T-helper 2 cell treated with Interferon-gamma antibody and Interleukin-4, amounts not matched to agents 100 ng/mL and 5 ng/mL, for 36 hours (primary cell): ENCODE data around the gene SCP2D1. TPM values are rescaled to one million over a fixed set of nuclear protein-coding genes. Genes with fewer than 3 reads are reported as not detected.
"Not testable (repeated sequence)": the region's sequence is repeated elsewhere in the genome, so short reads cannot be mapped to it uniquely, and the experiment has no call there.

ENCODE experiments used
- intact Hi-C: fragments of 100-400 bp; cut with micrococcal nuclease; formaldehyde crosslinking; loops from one replicate; pipeline ENCODE4 v1.15.1; 2023
- total RNA-seq: library from RNA; stranded (reverse); gene quantifications from 2 replicates; pipeline ENCODE4 v1.2.3, GENCODE V29; 2022

The SCP2D1 gene
- not detected in 2 replicates for total RNA-seq

DNA sequence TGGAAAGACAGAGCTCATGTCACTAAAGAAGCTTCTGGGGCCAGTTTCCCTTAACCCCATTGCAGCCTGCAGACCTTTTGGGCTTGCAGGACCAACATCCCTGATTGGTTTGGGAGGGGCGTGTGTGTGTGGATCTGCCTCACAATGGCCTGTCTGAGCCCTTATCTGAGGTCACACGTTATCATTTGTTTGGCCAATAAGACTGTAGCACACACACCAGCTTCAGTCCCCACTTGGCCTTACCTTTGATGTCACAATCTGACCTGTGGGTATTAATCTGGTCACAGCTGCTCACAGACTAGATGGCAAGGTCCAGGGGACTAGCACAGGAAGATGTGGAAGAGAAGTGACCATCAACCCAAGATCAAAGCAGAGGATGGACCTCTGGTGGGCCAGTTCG is at the start of gene SCP2D1:
Gene SCP2D1 (plus strand): TSS at position 301 of the 400 bp plus-strand sequence. CDS start 33 bp downstream, at position 334.
- intact Hi-C loops = no loop called here

DNA sequence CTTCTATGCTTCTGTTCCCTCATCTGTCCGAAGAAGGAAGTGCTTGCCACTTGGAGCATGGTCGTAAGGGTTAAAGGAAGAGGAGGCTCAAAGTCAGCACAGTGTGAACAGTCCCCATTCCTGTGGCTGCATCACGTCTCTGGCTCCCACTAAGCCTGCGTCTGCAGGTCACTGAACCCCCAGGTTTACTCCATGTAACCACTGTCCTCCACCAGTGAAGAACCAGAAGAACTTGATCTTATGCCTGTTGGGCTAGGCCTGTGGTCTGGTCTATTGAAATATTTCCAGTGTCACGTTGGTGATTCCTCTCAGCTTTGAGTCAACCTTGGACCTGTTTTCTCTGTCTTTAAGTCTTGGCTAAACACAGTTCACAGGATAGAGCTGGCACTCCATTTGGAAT is 45.9 kb upstream of the SCP2D1 start:
- intact Hi-C loops = no loop called here

DNA sequence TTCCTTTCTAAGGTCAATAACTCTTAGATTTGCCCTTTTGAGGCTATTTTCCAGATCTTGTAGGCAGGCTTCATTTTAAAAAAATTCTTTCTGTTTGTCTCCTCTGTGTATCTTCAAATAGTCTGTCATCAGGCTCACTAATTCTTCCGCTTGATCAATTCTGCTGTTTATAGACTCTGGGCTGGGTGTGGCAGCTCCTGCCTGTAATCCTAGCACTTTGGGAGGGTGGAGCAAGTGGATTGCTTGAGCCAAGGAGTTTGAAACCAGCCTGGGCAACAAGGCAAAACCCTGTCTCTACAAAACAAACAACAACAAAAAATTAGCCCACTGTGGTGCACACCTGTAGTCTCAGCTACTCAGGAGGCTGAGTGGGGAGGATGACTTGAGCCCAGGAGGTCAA is 40.0 kb upstream of the SCP2D1 start:
- intact Hi-C loops = no loop called here

DNA sequence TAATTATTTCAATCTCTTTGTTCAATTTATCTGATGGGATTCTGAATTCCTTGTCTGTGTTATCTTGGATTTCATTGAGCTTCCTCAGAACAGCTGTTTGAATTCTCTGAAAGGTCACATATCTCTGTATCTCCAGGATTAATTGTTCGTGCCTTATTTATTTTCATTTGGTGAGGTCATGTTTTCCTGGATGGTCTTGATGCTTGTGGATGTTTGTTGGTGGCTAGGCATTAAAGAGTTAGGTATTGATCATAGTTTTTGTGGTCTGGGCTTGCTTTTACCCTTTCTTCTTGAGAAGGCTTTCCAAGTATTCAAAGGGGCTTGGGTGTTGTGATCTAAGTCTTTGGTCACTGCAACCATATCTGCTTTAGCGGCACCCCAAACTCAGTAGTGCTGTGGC is 39.4 kb upstream of the SCP2D1 start:
- intact Hi-C loops = no loop called here

DNA sequence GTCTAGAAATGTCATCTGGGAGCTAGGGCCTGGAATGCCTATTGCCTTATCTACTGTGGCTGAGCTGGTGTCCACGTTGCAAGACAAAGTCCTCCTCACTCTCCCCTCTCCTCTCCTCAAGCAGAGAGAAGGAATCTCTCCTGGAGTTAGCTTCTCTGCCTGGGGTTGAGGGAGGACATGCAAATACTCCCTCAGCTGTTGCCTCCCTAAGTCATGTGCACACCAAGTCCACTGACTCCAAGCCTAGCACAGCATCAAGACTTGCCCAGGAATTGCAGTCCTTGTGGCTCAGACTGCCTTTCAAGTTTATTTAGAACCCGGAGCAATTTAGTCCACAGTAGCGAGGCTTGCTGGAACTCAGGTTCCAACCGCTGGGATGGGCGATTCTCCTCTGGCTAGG is 38.0 kb upstream of the SCP2D1 start:
- intact Hi-C loops = no loop called here

DNA sequence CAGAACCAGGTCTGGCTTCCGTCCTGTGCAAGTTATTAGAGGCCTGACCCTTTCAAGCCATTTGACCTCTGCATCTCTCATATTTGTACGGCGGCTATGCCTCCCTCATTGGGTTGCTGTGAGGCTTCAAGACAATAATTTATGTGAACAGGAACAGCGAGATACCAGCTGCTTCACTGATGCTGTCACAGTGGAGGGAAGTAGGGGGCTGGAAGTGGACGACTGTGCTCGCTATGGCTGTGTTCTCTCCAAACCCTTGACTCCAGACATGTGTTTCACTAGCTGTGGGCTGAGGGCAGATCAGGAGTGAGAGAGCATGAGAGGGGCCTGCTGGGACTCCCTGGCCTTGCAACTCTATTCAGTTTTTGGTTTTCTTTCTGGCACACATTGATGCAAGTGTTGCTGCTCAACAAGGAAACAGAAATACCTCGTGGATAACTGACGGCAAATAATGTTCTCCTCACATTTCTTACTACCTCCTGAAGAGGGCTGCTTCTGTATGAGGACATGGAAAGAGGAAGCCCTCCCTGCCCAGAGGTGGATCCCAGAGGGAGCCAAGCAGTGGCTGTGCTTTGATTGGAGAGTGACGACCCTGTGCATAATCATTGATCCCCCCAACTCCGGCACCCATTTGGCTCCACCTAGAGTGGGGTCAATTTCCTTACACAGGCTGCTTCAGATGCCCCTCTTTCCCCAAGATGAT is 34.7 kb upstream of the SCP2D1 start:
- intact Hi-C loops = no loop called here

DNA sequence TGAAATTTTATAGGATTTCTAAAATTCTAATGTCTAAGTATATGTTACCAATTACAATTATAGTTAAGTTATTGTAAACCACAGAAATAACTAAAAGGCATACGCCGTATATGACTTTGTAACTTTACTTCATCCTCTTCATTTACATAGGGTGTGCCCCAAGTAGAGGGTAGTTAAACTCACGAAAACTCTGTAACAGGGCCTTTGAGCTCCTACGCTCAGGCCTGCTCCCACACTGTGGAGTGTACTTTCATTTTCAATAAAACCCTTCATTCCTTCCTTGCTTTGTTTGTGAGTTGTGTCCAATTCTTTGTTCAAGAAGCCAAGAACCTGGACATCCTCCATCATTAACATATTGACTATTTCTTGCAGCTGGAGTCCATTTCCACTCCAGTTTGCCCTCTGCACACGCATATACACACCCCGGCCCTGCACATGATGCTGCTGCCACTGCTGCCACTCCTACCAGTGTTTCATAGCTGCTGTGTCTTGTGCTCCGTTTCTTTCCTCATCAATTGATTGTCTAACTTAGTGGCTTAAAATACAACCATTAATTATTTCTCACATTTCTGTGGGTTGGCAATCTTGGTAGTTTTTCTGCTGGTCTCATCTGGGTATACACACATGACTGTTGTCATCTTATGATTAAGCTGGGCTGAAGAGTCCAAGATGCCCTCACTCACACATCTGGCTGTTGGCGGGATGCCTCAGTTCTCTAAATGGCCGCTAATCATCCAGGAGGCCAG is 33.0 kb upstream of the SCP2D1 start:
- intact Hi-C loops = no loop called here

DNA sequence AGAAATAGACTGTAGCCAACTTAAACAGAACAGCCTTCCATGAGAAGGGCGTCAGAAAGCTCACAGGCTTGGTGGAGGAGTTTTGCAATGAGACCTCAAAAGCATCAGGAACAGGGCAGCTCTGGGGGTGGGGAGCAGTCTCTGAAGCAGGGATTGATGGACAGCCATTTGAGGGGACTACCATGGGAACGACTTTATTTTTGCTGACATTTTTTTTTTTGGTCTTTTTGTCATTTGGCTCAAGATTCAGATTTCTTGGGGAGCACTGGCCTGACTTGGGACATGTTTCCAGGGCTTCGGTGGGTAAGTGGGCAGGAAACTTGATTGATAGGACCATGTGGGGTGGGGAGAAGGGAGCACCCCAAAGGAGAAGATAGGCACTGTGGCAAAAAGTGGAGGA is 32.1 kb upstream of the SCP2D1 start:
- intact Hi-C loops = no loop called here

DNA sequence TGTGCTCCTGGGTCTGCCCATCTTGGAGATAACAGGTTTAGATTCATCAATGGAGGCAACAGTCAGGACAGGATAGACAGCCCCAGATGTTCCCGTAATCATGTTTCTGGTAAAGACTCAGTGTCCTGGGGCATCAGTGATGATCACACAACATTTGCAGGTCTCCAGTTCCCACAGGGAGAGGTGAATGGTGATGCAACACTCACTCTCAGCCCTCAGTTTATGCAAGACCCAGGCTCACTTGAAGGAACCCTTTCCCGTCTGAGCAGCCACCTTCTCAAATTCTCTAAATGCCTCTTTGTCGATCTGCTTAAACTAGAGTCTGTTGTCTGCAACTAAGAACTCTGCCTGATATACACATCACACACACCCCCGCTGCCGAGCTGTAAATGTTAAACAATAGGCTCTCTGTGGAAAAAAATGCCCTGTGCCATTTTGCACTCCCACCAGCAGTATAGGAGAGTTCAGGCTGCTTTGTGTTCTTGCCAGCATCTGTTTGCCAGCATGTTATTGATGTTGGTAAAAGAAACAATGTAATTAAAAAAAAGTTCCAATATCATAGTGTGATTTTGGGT is 30.1 kb upstream of the SCP2D1 start:
- intact Hi-C loops = no loop called here

DNA sequence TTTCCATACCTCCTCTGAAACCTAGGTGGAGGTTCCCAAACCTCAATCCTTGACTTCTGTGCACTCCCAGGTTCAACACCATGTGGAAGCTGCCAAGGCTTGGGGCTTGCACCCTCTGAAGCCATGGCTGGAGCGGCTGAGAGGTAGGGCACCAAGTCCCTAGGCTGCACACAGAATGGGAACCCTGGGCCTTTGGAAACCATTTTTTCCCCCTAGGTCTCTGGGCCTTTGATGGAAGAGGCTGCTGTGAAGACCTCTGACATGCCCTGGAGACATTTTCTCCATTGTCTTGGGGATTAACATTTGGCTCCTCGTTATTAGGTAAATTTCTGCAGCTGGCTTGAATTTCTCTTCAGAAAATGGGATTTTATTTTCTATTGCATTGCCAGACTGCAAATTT is 26.5 kb upstream of the SCP2D1 start:
- intact Hi-C loops = not testable (repeated sequence)

DNA sequence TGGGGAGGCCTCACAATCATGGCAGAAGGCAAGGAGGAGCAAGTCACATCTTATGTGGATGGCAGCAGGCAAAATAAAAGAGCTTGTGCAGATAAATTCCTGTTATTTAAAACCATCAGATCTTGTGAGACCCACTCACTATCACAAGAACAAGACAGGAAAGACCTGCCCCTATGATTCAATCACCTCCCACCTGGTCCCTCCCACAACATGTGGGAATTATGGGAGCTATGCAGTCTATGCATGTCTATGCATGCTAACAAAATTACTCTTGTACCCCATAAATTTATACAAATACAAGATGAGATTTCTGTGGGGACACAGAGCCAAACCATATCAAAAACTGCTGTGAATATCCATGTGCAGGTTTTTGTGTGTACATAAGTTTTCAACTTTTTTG is 25.6 kb upstream of the SCP2D1 start:
- intact Hi-C loops = no loop called here

DNA sequence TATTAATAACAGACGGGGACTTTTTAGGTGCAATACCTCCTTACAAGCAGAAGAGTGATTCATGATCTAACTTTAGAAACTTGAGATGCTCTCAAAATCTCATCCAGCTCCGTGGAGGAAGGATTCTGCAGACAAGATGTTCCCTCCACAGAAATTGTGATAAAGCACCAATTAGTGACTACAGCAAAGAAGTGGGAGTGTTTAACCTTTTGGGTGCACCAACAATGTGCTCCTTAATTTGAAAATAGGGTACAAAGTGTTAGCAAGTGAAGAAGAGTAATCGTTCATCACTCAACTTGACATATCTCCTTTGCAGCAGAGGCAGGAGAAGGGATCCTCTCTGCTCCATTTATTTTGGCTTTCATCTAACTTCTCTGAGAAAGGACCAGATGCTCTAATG is 22.8 kb upstream of the SCP2D1 start:
- intact Hi-C loops = loop anchor here (5.0 to 10.0 kb wide), 2 partner anchors 1108 to 1924 kb away; partner anchors contain the start of genes RALGAPA2 and RRBP1

DNA sequence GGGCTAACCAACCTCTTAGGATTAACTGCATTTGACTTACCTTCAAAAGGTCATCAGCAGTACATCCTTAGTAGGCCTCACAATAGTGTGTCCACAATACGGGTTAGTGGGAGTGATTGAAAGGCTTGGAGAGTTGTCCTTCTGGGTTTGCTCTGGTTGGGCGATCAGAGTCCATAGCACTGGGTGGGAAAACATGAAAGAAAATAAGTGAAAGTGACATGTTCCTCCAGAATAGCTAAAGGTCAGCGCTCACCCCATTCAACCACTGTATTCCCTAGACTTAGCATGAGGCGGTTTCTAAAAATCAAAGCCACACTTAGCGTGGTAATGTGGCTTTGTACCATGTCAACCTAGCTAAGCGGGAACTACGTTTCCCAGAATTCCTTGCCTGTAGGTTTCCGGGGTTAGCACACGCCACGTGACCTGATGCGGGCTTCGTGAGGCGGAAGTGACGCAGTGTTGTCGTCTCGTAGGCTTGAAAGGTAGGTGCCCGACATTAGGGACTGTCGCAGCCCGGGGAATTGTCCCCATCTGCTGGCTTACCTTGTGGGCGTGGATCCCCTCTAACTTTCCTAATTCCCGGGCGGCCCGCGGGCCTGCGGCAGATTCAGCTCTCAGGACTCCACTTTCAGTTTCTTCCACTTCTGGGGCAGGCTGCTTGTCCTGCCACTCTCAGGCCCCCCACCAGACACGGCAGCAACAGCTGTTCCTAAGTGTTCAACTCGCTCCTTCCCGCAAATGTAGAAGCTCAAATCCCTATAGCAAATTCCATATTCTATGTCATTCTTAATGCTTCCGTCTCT is 19.8 kb upstream of the SCP2D1 start:
- intact Hi-C loops = loop anchor here (1.0 to 10.0 kb wide), 4 partner anchors 227 to 1921 kb away; partner anchors contain the start of genes RALGAPA2, RRBP1, SEC23B and SMIM26

DNA sequence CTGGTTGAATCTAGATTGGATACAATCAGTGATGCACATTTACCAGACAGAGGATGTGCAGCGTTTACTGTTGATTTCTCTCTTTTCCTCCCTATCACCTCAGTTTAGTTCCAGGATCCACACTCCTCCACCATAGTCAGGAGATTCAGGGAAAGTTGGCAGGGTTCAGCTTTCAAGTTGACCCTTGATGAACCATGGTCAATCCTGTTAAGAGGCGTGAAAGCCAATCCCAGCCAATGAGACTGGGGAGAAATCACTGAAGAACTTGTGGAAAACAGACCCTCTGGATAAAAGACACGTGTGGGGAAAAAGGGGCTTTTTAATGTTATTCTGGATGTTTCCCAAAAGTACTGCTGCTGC is 19.2 kb upstream of the SCP2D1 start:
- intact Hi-C loops = loop anchor here (1.0 to 10.0 kb wide), 4 partner anchors 227 to 1920 kb away; partner anchors contain the start of genes RALGAPA2, RRBP1, SEC23B and SMIM26

DNA sequence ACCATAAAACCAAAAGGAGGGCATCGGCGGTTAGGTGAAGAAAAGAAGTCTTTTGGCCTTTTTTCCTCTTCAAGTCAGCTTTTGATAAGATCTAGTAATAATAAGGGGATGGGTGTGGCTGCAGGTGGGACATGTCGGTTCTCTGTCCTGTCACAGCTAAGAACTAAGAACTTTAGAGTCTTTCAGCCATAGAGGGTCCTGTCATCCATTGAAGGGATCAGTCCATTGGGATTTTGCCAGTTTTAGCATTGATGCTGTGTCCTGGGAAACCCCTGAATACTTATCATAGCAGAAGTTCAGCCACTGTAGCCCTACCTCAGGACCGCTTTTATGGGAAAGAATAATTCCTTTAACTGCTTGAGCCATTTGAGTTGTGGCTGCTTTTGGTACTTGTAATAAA is 18.2 kb upstream of the SCP2D1 start:
- intact Hi-C loops = loop anchor here (10.0 kb wide), 1 partner anchor 1919 kb away; the partner anchor contains the start of gene RALGAPA2

DNA sequence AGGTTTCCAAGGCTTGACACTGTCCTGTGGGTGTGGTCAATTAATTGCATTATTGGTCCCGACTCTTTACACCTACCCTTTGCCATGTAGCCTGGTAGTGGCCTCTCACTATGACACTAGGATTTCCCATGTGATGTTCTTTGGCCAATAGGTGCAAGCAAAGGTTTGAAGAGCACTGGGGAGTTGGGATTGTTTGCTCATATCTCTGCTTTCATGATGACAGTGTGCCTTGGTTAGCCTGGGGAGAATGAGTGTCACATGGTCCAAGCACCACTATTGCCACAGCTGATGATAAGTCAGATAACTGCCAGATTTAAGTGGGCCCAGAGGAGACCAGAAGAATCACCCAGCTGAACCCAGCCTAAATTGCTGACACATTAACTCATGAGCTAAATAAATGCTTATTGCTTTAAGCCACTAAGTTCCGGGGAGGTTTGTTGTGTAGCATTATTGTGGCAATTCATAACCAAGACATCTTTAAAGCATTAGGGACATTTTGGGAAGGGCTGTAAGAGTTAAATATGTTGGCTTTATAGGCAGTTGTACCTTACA is 17.2 kb upstream of the SCP2D1 start:
- intact Hi-C loops = loop anchor here (10.0 kb wide), 1 partner anchor 1918 kb away; the partner anchor contains the start of gene RALGAPA2

DNA sequence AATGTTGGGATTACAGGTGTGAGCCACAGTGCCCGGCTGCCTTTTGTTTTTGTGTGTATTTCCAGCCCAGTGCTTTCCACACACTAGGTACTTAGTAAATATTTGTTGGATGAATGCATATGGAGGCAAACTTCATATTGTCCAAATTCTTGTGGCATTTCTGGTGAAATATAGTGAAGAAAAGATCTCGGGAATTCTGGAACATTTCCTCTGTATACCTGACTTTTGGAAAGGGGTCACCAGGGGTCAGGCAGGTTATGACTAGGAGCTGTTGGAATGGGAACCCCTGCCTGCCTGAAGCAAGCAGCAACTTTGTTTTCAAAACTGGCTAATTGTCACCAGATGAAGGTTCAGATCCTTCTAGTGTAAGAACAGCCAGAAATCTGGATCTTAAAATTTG is 12.1 kb upstream of the SCP2D1 start:
- intact Hi-C loops = no loop called here

DNA sequence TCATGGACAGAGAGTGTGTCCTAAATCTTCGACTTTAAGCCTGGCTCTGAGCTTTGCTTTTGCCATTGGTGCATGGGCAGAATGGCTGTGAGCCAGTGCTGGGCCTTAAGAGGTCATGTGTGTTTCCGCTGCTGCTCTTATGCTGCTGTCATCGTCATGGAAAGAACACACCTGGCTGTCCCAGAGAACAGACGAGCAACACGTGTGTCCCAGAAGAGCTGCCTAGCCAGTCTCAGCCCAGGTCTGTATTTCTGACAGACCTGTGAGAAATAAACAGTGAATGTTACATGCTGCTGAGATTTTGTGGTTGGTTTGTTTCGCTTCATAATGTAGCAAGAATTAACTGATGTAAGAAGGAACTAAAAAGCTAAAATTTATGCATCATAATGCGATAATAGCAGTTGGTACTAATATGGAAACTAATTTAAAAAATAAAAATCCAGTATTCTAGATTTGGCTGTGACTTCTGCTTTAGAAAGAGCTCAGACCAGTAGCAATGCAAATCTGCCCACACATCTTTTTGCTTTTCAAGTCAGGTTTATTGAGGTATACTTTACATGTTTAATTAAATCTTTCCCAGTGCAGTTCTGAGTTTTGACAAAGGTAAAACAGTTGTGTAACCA is 11.5 kb upstream of the SCP2D1 start:
- intact Hi-C loops = no loop called here

DNA sequence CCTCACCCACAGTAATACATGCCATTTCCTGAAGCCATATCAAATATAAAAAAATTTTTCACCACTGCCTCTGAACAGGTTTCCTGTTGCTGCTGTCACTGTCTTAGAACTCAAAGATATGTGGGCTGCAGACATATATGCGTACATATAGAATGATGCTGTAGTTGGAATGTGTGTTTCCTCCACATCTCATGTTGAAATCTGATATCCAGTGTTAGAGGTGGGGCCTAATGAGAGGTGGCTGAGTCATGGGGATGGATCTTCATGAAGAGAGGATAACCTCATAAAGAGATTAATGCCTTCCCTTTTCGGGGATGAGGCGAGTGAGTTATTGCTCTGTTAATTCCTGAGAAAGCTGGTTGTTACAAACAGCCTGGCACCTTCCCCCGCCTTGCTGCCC is 7.7 kb upstream of the SCP2D1 start:
- intact Hi-C loops = no loop called here

DNA sequence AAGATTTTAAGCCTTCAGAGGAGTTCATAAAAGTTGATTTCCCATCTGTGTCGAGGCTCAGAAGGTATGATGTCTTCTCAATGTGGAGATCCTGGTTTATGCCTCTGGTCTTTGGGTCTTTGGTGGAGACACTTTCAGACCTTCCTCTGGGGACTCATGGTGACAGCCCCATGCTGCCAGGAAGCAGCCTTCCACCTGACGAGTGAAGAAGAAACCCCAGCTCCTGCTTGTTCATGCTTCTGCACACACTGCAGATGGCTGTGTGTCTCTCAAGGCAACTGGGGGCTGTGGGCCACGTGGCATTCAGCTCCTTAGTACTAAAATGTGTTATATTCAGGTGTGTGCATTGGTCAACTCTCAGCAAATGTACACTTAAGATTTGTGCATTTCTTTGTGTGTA is 4.9 kb upstream of the SCP2D1 start:
- intact Hi-C loops = no loop called here

DNA sequence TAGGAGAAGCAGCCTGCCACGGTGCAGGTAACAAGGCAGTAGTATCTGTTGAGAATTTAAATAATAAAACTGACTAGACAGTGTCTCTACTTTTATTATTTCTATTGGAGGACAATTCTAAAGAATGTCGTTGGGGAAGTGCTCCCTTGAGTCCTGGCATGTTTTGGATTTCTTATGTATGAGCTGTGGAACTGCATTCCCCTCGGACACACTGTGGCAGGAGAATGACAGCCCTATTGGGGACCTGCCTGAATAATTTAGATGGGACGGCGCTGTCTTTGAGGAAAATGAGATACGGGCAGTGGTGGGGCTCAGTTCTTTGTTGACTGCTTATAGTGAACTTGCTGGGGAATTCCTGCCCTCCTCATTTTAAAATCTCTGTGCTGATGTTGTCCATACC is 2.4 kb upstream of the SCP2D1 start:
- intact Hi-C loops = no loop called here
